Skeletal muscle cell (primary cell): ENCODE results near the gene FZD7.
A peak's percentile ranks its signal among the peaks of the same experiment; 100 is the strongest.

Experiments used
- DNase-seq: peaks from one replicate; pipeline ENCODE4 v3.0.0-alpha.2; 2010; ENCODE audit warnings: low read depth
- H3K4me3 ChIP-seq: 2 replicates; pipeline ENCODE4 v1.5.1; 2011; ENCODE audit warnings: low read depth, mild to moderate bottlenecking, control low read depth, low read length, moderate library complexity

Gene FZD7

DNA sequence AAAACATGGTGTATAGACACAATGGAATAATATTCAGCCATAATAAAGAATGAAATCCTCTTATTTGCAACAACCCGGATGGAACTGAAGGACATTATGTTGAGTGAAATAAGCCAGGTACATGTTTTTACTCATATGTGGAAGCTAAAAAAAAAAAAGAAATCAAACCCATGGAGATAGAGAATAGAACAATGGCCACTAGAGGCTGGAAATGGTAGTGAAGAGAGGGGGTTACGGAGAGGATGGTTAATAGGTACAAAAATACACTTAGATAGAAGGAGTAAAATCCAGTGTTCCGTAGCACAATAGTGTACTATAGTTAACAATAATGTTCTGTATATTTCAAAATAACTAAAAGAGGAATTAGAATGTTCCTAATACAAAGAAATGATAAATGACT is 26.6 kb downstream of the FZD7 start:
- DNase-seq: no peak
- H3K4me3 ChIP-seq: no peak overlapping the region

- H3K4me3 ChIP-seq: no peak overlapping the region
- DNase-seq: no peak
These were observed 28.0 kb downstream of the FZD7 start for GRCh38 chr2:202061695-202062094.

DNA sequence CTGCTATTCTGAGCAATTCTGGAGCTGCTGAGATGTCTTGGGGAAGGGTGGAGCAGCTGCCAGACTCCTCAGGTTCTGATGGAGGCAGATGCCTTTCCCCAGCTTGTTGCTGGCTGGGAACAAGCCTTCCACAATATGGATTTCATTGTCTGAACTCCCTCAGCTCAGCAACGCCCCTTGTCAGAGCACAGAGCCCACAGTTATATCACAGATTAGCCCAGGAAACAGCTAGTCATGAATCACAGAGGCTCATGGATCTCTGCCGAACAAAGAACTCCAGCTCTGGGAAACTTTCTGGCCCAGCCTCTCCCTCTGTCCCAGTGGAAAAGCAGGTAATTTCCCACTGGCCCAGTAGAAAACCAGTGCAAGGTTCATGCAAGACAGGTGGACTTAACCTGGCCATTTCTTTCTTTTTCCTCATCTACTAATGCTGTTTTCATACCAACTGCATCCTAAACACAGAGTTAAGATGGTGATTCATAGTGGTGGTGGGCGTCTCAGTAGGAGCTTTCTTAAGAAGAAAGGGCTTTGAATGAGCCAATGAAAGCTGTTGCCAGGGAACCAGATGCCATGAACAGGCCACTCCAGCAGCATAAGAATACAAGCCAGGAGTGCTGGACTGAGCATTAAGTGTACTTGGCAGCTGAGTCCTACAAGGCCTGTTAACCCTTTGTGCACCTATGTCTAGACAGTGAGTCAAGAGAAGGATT is 30.7 kb downstream of the FZD7 start:
- DNase-seq: peak; percentile 92

DNA sequence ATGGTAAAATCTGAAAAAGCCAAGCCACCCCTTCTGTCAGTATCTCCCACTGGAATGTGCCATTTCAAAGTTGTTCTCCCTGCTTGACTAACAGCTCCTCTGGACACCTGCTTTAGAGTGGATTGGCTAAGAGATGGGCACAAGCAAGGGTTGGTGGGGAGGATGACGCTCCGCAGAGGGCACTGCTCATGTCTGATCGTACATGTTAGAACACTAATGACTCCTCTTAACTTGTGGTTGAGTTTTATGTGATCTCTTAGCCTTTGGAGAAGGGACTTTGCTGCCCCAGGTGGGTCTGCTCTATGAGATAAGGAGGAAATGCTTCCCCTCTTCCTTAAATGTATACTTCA is 31.2 kb downstream of the FZD7 start:
- DNase-seq: no peak
- no peak overlapping the region for H3K4me3 ChIP-seq

More for the DNA sequence above, 30.7 kb downstream of the FZD7 start:
- H3K4me3 ChIP-seq: peak overlapping the region; percentile 36

DNA sequence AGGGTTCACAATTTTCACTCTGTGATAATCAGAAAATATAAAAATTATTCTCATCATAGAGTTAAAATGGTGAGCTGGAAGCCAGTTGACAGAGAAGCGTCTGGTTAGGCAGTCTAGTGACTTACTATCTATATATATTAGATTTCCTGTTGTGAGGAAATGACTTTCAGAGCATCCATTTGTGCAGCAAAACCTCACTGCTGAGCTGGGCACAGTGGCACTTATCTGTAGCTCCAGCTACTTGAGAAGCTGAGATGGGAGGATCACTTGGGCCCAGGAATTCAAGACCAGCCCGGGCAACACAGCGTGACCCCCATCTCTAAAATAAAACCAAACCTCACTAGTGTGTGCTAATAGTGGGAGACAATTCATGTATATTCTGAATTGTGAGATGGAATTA is 32.2 kb downstream of the FZD7 start:
- no peak for DNase-seq
- no peak overlapping the region for H3K4me3 ChIP-seq

DNA sequence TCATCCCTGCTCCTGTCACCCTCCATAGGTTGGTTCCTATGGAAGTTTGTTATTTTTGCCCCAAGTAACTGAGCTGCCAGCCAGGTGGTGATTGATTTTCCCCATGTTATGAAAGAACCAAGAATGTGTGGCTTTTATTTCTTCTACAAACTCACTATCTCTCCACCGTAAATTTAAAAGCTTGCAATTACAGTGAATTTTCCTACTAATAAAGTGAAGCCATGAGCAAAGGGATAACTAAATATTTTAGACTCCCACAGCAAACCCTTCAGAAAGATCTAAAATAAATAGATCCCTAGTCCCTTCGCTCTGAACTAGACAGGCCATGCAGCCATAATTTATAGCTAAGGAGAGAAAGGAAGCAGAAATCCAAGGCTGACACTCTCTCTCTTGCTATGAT is 33.2 kb downstream of the FZD7 start:
- no peak overlapping the region for H3K4me3 ChIP-seq
- DNase-seq: no peak

DNA sequence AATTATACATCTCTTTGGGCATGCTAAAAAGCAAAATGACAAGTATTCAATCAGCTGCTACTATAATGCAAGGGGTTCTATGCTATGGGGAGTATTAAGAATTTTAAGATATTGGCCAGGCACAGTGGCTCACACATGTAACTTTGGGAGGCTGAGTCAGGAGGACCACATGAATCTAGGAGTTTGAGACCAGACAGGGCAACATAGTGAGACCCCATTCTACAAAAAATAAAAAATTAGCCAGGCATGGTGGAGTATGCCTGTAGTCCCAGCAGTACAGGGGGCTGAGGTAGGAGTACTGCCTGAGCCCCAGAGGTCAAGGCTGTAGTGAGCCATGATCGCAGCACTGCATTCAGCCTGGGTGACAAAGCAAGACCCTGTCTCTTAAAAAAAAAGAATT is 33.9 kb downstream of the FZD7 start:
- H3K4me3 ChIP-seq: no peak overlapping the region
- DNase-seq: no peak

GRCh38 chr2:202069170-202070067 is 35.8 kb downstream of the FZD7 start:
- no peak for DNase-seq
- no peak overlapping the region for H3K4me3 ChIP-seq

DNA sequence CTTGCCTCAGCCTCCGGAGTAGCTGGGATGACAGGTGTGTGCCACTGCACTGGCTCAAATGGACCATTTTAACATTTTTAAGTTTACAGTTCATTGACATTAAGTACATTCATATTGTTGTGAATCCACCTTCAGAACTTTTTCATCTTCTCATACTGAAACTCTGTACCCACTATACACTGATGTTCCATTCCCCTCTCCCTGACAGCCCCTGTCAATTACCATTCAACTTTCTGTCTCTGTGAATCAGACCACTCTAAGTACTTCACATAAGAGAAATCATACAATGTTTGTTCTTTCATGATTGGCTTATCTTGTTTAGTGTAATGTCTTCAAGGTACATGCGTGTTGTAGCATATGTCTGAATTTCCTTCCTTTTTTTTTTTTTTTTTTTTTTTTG is 37.5 kb downstream of the FZD7 start:
- no peak overlapping the region for H3K4me3 ChIP-seq
- DNase-seq: no peak

DNA sequence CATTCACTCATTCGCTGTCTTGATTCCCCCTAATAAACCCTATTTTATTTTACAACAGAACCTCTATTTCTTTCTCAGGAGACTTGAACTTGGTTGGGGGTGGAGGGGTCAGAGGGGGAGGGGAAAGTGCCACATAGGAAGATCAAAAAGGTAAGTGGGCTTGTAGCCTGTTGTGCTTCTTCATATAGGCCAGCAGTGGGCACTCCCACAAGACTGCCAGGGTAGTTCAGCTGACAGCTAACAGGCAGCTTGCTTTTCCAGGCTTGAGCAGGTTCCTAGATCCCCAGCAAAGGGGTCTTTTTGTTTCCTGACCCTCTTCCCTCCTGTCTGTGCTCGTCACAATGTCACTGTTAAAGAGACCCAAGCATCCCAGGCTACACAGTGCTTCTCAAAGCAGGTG is 38.6 kb downstream of the FZD7 start:
- DNase-seq: no peak
- H3K4me3 ChIP-seq: no peak overlapping the region

- no peak within 1 kb of the TSS for H3K4me3 ChIP-seq
- DNase-seq: no peak
These were observed 39.2 kb downstream of the FZD7 start, which contains the start of gene KIAA2012 for GRCh38 chr2:202072737-202073401. TSS of gene KIAA2012 (plus strand) at chr2:202073255. CDS start at chr2:202073628, 373 bp downstream.

DNA sequence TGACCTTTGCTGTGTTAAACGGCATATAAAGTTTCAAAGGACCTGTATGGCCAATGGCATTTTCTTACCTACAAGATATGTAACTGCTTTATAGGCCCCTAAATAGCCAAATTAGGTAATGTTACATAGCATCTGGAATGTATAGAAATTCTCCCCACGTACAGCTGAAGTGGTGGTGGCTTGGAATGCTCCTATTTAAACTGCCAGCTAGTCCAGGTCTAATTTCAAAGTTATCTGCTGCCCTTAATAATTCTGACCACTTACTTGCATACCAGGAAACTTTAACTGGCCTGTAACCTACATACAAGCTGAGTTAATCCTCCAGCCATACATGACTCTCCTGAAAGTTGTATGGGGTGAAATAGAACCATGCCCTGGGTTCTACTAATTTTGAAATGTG is 40.7 kb downstream of the FZD7 start:
- no peak for DNase-seq
- no peak overlapping the region for H3K4me3 ChIP-seq

- H3K4me3 ChIP-seq: no peak overlapping the region
- DNase-seq: no peak
These were observed 45.7 kb downstream of the FZD7 start for GRCh38 chr2:202079310-202079709.

GRCh38 chr2:202084265-202084664 is 50.6 kb downstream of the FZD7 start:
- no peak for DNase-seq
- H3K4me3 ChIP-seq: no peak overlapping the region
